GM19025 (cell line): ENCODE measurements around the gene CRACDL.

ENCODE experiments used
- ATAC-seq: cut with Tn5 transposase; IDR thresholded peaks from one replicate; pipeline ENCODE4 v1.9.1; 2021; ENCODE audit warnings: mild to moderate bottlenecking, low read depth, moderate library complexity; ENCODE audit not compliant: unreplicated experiment

CRACDL gene

GRCh38 chr2:98868548-98869271 is 67.3 kb downstream of the CRACDL start:
- ATAC-seq, result no peak

DNA sequence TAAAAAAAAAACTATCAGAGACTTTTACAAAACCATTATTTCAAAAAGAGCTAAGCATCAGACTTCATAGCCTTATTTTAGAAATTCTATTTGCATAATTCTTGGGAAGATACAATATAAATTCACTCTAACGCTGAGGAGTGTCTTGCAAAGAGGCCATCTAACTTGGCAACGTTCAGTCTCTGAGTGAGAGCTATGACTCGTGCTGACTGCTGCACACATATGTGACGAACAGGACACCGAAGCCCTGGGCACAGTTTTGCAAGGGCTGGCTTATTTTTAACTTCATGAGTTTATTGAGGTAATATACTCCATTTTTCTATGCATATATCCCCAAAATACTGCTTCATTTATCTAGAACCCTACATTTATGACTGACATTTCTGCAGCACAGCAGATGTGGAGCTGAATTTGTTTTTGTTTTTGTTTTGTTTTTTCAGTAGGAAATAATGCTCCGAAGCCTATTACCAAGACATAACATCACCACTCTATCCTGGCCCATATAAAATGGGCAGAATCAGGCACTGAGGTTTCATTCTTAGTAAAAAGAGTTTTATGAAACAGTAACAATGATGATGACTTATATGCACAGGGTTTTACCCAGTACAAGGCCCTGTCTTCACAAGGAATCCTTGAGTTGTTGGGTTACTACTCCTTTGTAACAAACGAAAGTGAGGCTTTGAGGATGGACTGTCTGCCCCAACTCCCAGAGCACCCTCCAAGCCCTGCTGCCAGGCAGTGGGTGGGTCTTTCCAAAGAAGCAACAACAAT is 68.3 kb downstream of the CRACDL start:
- ATAC-seq, result no peak

GRCh38 chr2:98866033-98866432 is 70.0 kb downstream of the CRACDL start:
- ATAC-seq, result no peak

DNA sequence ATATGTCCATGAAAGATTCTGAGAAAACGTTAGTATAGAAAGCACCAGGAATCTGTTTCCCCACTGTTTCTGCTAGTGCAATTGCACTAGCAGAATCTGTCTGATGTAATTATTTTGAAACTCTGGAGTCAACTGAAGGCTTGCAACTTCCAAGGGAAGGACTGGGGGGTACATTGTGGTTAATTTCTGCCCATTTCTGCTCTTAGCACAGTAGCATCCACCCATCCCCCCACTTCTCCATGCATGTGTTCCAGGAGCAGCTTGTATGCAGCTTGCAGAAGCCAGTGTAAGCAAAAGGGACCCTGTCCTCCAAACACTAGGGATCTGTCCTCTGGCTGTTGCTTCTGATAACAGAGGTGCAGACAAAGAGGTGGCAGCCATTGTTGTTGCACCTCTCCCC is 74.4 kb downstream of the CRACDL start:
- no peak for ATAC-seq

- no peak for ATAC-seq
Measured at GRCh38 chr2:98859323-98859722, 76.7 kb downstream of the CRACDL start.

GRCh38 chr2:98857001-98857400 is 79.0 kb downstream of the CRACDL start:
- no peak for ATAC-seq

DNA sequence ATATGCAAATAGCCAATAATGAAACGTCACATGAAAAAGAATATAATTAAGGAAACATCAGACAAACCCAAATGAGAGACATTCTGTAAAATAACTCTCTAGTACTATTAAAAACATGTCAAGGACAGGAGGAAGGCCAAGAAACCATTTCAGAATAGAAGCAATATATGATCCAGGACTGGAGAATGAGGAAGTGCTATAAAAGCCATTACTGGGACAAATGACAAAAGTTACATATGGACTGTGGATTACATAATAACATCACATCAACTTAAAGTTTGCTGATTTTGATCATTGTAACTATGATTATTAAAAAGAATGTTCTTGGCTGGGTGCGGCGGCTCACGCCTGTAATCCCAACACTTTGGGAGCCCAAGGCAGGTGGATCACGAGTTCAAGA is 81.3 kb downstream of the CRACDL start:
- ATAC-seq, result no peak

GRCh38 chr2:98852932-98853331 is 83.1 kb downstream of the CRACDL start:
- no peak for ATAC-seq

- no peak for ATAC-seq
Measured at GRCh38 chr2:98850074-98850473, 86.0 kb downstream of the CRACDL start.

DNA sequence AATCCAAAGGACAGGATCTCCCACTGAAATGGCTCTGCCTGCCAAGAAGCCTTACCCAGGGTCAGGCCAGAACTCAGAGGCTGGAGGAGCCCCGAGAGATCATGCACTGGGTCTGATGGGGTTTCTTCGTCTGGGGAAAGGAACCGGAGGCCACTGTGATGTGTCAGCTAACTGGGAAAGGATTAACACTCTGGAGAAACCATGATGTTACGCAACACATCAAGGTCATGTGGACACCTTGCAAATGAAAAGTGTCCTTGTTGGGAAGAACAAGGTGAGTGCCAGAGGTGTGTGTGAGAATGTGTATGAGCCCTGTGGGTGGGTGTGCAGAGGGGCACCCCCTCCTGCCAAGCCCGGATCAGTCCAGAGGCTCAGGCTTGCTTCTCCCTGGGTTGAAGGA is 86.9 kb downstream of the CRACDL start:
- no peak for ATAC-seq

GRCh38 chr2:98847853-98848252 is 88.2 kb downstream of the CRACDL start:
- no peak for ATAC-seq

GRCh38 chr2:98846041-98846440 is 90.0 kb downstream of the CRACDL start:
- no peak for ATAC-seq

DNA sequence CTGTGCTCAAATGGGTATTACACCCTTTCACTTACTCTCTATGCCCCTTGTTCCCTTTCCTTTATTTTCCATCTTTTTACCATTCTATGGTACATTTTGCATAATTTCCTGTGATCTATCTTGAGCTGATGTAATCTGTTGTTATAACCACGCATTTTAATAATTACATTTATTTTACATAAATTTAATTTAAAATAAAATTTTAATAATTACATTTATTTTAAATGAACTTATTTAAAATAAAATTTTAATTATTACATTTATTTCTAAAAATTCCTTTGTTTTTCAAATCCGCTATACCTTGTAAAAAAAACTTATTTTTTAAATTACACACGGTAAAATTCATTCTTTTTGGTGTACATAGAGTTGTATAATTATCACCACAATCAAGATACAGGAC is 93.9 kb downstream of the CRACDL start:
- ATAC-seq, result no peak

DNA sequence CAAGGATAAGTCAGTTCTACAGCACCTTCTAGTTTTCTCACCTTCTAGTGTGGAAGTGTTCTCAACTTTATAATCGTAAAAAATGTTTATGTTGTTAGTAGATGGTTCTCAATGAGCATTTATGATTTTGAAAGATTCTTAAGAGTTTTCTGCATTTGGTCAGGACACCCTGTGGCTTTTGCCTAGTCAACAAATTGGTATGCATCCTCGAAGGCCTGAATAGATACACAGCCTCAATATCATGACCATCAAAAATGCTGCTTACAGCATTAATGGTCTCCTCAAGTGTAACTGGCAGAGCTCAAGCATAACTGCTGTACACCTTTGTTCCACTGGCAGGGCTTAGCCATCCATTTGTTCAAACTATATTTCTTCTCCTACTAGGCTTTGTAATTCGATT is 96.7 kb downstream of the CRACDL start:
- no peak for ATAC-seq

DNA sequence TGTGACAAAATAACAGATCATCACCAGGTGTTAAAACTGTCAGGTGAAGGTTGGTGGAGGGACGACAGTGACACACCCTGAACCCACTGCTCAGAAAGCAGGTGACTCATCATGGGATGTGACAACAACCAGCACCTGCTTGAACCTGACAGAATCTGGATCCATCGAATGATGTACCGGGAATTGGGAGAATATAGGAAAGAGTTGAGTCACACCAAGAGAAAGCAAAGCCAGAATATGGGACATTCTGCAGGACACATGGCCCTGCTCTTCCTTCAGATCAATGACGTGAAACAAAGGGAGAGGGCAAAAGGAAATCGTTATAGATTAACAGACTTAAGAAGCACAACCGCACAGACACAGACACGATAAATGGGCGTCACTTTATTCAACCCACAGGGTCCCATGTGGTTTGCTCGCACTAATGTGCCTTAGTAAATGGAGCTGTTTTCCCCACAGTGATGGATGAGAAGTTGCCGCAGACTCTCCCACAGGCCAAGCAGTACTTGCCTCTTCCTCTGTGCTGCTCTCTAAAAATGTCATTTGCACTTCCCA is 100.1 kb downstream of the CRACDL start:
- ATAC-seq, result no peak

- no peak for ATAC-seq
Measured at GRCh38 chr2:98833917-98834263, 102.1 kb downstream of the CRACDL start.

- ATAC-seq, result no peak
Measured at GRCh38 chr2:98833172-98833916, 102.7 kb downstream of the CRACDL start.

DNA sequence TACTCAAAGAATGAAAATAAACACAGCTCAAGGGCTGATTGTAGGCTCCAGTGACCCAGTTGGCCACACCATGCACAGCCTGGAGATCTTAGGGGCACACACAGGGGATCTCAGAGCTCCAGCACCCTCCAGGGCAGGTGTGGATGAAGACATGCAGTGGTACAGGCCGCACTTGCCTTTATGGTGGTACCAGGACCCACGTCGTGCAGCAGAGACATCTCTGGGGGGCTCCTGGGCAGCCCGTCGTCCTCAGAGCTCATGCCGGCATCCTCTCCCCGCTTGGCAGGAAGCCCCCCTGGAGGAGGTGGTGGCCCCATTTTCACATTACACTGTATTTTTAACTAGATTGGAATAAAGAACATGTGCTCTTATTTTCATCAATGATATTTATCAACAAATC is 103.9 kb downstream of the CRACDL start:
- no peak for ATAC-seq

- no peak for ATAC-seq
Measured at GRCh38 chr2:98830571-98831145, 105.4 kb downstream of the CRACDL start.

DNA sequence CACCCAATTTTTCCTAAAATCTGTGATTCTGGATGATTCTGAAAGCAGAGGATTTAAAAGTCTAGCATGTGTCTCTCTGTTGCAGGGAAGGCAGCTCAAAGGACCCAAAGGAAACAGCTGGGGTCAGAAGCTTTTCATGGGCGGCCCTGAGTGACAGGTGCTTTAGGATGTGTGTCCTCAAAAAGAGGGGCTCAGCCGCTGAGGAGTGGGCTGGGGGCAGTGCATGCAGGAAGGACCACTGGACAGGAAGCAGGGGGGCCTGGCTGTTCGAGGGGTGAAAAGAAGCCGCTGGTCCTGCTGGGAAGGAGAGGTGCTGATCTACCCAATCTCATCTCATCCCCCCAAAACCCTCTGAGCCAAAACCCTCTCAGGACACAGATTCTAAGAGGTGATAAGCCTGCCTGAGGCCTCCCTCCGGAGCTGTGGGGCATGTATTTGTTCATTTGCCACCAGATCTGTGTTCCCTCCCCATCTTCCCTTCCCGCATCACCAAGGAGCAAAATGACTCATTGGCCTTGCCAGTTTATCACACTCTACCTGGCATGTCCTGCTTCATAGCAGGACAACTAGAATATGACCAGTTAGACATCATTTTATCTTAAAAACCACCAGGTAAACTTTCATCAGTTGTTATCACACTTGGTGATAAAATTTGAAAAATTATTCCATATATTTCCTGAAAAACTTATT is 106.3 kb downstream of the CRACDL start:
- ATAC-seq, result no peak
